Measurements from ENCODE around the gene RAB30.

RAB30 gene

DNA sequence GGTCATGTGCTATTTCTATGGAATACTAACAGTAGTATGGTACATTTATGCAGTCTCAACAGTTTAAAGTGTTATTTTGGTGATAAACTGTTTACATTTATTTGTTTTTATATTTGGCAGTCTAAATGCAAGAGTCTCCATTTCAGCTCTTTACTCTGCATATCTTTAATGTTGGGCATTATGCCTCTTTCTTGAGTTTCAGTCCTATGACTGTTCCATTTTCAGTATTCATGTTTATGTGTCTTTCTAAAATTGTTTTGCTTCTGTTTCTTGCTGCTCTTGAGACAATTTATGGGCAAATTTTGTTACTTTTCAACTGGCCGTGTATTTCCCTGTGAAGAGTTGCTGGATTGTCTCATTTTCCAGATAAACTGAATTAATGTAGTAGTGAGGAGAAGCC lies 6.6 kb upstream of the RAB30 start:
- no peaks in the 10 kb centered on the region for H4K20me1 ChIP-seq (ENCODE audit: insufficient read depth)
- no peak overlapping the region for H3K9ac ChIP-seq
- H3K27ac ChIP-seq: no peak overlapping the region
- peaks cover 8% of the 10 kb centered on the region for H3K79me2 ChIP-seq (ENCODE audit: insufficient read depth, low read depth)
- peaks cover 6% of the 10 kb centered on the region; the same call in 1 of the 2 replicates for H3K36me3 ChIP-seq (ENCODE audit: insufficient read depth)
- TF ChIP-seq, protein P1, sequence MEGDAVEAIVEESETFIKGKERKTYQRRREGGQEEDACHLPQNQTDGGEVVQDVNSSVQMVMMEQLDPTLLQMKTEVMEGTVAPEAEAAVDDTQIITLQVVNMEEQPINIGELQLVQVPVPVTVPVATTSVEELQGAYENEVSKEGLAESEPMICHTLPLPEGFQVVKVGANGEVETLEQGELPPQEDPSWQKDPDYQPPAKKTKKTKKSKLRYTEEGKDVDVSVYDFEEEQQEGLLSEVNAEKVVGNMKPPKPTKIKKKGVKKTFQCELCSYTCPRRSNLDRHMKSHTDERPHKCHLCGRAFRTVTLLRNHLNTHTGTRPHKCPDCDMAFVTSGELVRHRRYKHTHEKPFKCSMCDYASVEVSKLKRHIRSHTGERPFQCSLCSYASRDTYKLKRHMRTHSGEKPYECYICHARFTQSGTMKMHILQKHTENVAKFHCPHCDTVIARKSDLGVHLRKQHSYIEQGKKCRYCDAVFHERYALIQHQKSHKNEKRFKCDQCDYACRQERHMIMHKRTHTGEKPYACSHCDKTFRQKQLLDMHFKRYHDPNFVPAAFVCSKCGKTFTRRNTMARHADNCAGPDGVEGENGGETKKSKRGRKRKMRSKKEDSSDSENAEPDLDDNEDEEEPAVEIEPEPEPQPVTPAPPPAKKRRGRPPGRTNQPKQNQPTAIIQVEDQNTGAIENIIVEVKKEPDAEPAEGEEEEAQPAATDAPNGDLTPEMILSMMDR (conservative IDR thresholded peaks at IDR 0.05; ENCODE audit: low read depth, low read length): no peak
- no peak overlapping the region for H2AFZ ChIP-seq (ENCODE audit: low read depth)
- no peak overlapping the region for H3K4me3 ChIP-seq (IDR thresholded peaks at IDR 0.05; ENCODE audit: insufficient read depth, low read depth, low read length)
- H3K27me3 ChIP-seq (ENCODE audit: insufficient read depth, low read depth): no peaks in the 10 kb centered on the region
- no peak overlapping the region for H3K4me2 ChIP-seq
- peaks cover 10% of the 10 kb centered on the region for H3K4me1 ChIP-seq (ENCODE audit: low read depth, poor library complexity, severe bottlenecking)

DNA sequence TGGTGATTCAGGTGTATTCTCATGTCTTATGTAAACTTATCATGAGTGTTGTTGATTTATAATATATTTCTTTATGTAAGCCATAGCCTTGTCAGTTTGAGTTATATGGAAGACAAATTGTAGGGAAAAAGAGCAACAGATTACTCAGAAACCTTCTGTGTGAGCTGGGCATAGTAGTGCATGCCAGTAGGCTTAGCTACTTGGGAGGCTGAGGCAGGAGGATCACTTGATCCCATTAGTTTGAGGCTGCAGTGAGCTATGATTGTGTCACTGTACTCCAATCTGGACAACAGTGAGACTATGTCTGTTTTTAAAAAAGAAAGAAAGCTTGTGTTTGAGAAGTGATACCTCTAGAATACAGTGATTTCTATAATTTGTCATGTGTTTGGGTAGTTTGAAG lies 2.2 kb upstream of the RAB30 start:
- Histone ChIP-seq H3K27ac (no peak overlapping the region), H3K4me3 (IDR thresholded peaks at IDR 0.05; ENCODE audit: insufficient read depth, low read depth, low read length) (no peak overlapping the region), H3K27me3 (ENCODE audit: insufficient read depth, low read depth) (no peaks in the 10 kb centered on the region), H3K9ac (no peak overlapping the region), H4K20me1 (ENCODE audit: insufficient read depth) (no peaks in the 10 kb centered on the region), H3K79me2 (ENCODE audit: insufficient read depth, low read depth) (peaks cover 21% of the 10 kb centered on the region), H2AFZ (ENCODE audit: low read depth) (no peak overlapping the region), H3K4me1 (ENCODE audit: low read depth, poor library complexity, severe bottlenecking) (peaks cover 35% of the 10 kb centered on the region), H3K4me2 (peak overlapping the region; percentile 90; the same call in 1 of the 2 replicates), H3K36me3 (ENCODE audit: insufficient read depth) (peaks cover 6% of the 10 kb centered on the region; the same call in 1 of the 2 replicates)
- TF ChIP-seq, protein P1 (conservative IDR thresholded peaks at IDR 0.05; ENCODE audit: low read depth, low read length): no peak

- Histone ChIP-seq H4K20me1 (ENCODE audit: insufficient read depth) (no peaks in the 10 kb centered on the region), H3K4me3 (IDR thresholded peaks at IDR 0.05; ENCODE audit: insufficient read depth, low read depth, low read length) (peak overlapping the region; percentile 6), H2AFZ (ENCODE audit: low read depth) (no peak overlapping the region), H3K79me2 (ENCODE audit: insufficient read depth, low read depth) (peaks cover 21% of the 10 kb centered on the region), H3K36me3 (ENCODE audit: insufficient read depth) (peaks cover 6% of the 10 kb centered on the region; the same call in 1 of the 2 replicates), H3K4me1 (ENCODE audit: low read depth, poor library complexity, severe bottlenecking) (peaks cover 37% of the 10 kb centered on the region), H3K4me2 (peak overlapping the region; percentile 90), H3K9ac (no peak overlapping the region), H3K27ac (no peak overlapping the region), H3K27me3 (ENCODE audit: insufficient read depth, low read depth) (no peaks in the 10 kb centered on the region)
- TF ChIP-seq, protein P1 (conservative IDR thresholded peaks at IDR 0.05; ENCODE audit: low read depth, low read length): no peak
Measured at GRCh38 chr11:83073258-83073657, 1.6 kb upstream of the RAB30 start.

DNA sequence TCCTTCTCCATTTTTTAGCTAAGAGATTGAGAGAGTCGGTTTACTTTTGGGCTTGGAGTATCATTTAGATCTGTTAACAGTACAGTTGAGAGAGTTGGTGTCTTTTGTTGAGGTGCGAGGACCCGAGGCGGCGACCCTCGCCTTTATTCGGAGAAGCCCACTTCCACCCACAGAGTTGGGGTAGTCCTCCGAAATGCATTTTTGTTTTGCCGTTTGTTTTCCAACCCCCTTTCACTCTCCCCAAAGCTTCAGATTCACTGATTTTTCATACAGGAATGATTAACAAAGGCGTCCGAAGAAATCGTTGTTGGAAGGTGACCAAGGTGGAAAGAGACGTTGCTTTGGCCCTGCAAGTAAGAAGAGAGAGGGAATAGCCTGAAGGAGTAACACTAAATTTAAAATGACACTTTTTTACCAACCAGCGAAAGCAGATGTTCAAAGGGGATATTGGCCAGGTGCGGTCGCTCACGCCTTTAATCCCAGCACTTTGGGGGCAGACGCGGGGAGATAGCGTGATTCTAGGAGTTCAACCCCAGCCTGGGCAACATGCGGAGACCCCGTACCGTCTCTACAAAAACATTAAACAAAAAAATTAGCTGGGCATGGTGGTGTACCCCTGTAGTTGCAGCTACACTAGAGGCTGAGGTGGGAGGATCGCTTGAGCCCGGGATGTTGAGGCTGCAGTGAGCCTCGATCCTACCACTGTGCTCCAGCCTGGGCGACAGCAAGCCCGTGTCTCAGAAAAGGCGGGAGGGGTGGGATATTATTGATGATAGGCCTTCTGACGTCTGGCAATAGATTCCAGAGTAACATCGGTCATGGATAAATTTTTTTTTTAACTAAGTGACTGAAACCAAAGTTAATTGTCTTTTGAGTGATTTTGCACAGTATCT lies 899 bp upstream of the RAB30 start:
- H3K4me3 ChIP-seq (IDR thresholded peaks at IDR 0.05; ENCODE audit: insufficient read depth, low read depth, low read length): peak overlapping the region; percentile 75
- H3K36me3 ChIP-seq (ENCODE audit: insufficient read depth): peaks cover 6% of the 10 kb centered on the region; the same call in 1 of the 2 replicates
- TF ChIP-seq, protein P1 (conservative IDR thresholded peaks at IDR 0.05; ENCODE audit: low read depth, low read length): no peak
- no peaks in the 10 kb centered on the region for H4K20me1 ChIP-seq (ENCODE audit: insufficient read depth)
- peak overlapping the region; percentile 67 for H2AFZ ChIP-seq (ENCODE audit: low read depth)
- H3K4me1 ChIP-seq (ENCODE audit: low read depth, poor library complexity, severe bottlenecking): peaks cover 37% of the 10 kb centered on the region
- H3K27ac ChIP-seq: peak overlapping the region; percentile 68
- H3K4me2 ChIP-seq: peak overlapping the region; percentile 90
- no peaks in the 10 kb centered on the region for H3K27me3 ChIP-seq (ENCODE audit: insufficient read depth, low read depth)
- peaks cover 21% of the 10 kb centered on the region for H3K79me2 ChIP-seq (ENCODE audit: insufficient read depth, low read depth)
- H3K9ac ChIP-seq: peak overlapping the region; percentile 88

Measured in KMS-11 (cell line).